Thyroid gland (tissue), 4 donors: Measurements from ENCODE around the gene SKP1.

Experiments used
- CTCF ChIP-seq, 6 experiments: fragments of 200-600 bp in 3 of 6; fragments of 450-650 bp in 3 of 6; sonication (generic) in 3 of 6; IDR thresholded peaks; one replicate each; pipeline ENCODE4 v1.5.1; 2016 to 2019; ENCODE audit warnings: antibody characterized with exemption in 6 of 6, mild to moderate bottlenecking in 2 of 6, inconsistent platforms in 1 of 6, moderate library complexity in 1 of 6
- POLR2A ChIP-seq, 2 donors: fragments of 450-650 bp; IDR thresholded peaks; one replicate each; pipeline ENCODE4 v1.6.1; 2017; ENCODE audit warnings: antibody characterized with exemption in 2 of 2, mild to moderate bottlenecking in 2 of 2, moderate library complexity in 1 of 2

GRCh38 chr5:134178096-134178419 is 1.3 kb upstream of the SKP1 start:
- TF ChIP-seq CTCF (IDR thresholded peaks at IDR 0.05), result no peak
- TF ChIP-seq POLR2A (IDR thresholded peaks at IDR 0.05), result no peak
